ENCODE results near the gene GTF2A1L.

DNA sequence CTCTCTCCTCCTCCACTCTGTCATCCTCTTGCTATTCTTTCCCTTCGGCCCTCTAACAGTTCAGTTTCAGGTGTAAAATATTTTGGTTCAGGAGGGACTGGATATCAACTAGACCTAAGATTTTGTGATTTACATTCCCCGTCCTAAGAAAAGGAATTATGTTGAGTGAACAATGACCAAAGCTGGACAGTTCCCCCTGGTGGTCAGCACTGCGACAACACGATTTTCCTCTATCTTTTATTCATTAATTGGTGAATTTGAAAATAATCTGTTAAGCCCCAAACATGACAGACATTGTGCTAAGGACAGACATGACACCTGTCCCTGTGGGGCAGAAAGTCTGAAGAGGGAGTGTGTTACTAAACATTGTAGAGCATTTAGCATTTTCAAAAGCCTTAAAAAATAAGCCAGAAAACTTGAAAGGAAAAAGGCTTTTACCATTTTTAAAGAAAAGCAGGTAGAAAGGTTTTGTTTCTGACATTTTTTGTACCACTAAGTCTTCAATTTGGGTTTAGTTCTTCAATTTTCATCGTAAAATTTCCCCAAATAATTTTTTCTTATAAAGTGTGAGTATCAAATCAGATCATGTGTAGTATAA lies 28.4 kb upstream of the GTF2A1L start:
- TF ChIP-seq CTCF (IDR thresholded peaks at IDR 0.05) = peak; percentile 75 to 80 (median 78)
- TF ChIP-seq POLR2A (IDR thresholded peaks at IDR 0.05) = no peak
- no peak for TF ChIP-seq EP300 (IDR thresholded peaks at IDR 0.05)
- TF ChIP-seq POLR2AphosphoS5 (IDR thresholded peaks at IDR 0.05) = peak; percentile 23
